Measurements from ENCODE around the gene GALC. TPM values are rescaled to one million over a fixed set of nuclear protein-coding genes. Genes with fewer than 3 reads are reported as not detected.

The GALC gene
- total and polyA plus RNA-seq, 5 experiments from 2014 or later: 8.1 to 24.4 (median 18.7) TPM

- peak; percentile 92 for ATAC-seq
- Mint-ChIP-seq H3K36me3 (peaks cover 0 to 18% (median 11%) of the 10 kb centered on the region in 3 donors), H3K27me3 (no peaks in the 10 kb centered on the region), H3K27ac (peak overlapping the region; percentile 80 to 99 (median 96)), H3K9me3 (no peaks in the 10 kb centered on the region), H3K4me1 (peaks cover 43 to 83% (median 69%) of the 10 kb centered on the region in 4 donors), H3K4me3 (peak overlapping the region; percentile 85 to 98 (median 94))
- POLR2A ChIA-PET: interaction anchor here (0.7 to 6.8 kb wide), 9 partner anchors 9 to 54 kb away, joined by 3 to 125 read pairs (median 5); partner anchors contain the start of gene GALC
- DNase-seq: peak; percentile 11 to 89 (median 73)
Observed at GRCh38 chr14:88005978-88006851, 13.2 kb upstream of the GALC start.

- POLR2A ChIA-PET: interaction anchor here (0.9 to 6.8 kb wide), 4 partner anchors 10 to 25 kb away, joined by 3 to 125 read pairs (median 8); partner anchors contain the start of gene GALC
- no peaks in the 10 kb centered on the region for H3K9me3 Mint-ChIP-seq
- H3K36me3 Mint-ChIP-seq: peaks cover 0 to 7% (median 1%) of the 10 kb centered on the region in 3 donors
- DNase-seq (peak in 8 of 10 donors; percentile 25 to 77 (median 66)), ATAC-seq (peak; percentile 57 to 64)
- H3K27ac Mint-ChIP-seq: peak within 1 kb of the TSS; percentile 80 to 99 (median 96)
- H3K4me1 Mint-ChIP-seq: peaks cover 37 to 76% (median 63%) of the 10 kb centered on the region in 4 donors
- no peaks in the 10 kb centered on the region for H3K27me3 Mint-ChIP-seq
- H3K4me3 Mint-ChIP-seq: peak within 1 kb of the TSS; percentile 85 to 98 (median 94)
Observed at GRCh38 chr14:88005050-88005481, 12.1 kb upstream of the GALC start, which contains the start of gene GPR65. Gene GPR65 (plus strand): TSS chr14:88005135. CDS start chr14:88010848, 5,713 bp downstream.

GRCh38 chr14:88004506-88005036 lies 11.6 kb upstream of the GALC start:
- Mint-ChIP-seq H3K4me1 (peaks cover 36 to 75% (median 62%) of the 10 kb centered on the region in 4 donors), H3K9me3 (no peaks in the 10 kb centered on the region), H3K27ac (peak overlapping the region; percentile 69 to 99 (median 95)), H3K36me3 (peaks cover 0 to 6% (median 0%) of the 10 kb centered on the region in 3 donors), H3K27me3 (no peaks in the 10 kb centered on the region), H3K4me3 (peak overlapping the region; percentile 85 to 98 (median 94))
- DNase-seq (no peak), ATAC-seq (no peak)
- POLR2A ChIA-PET: interaction anchor here (0.6 to 6.8 kb wide), 4 partner anchors 12 to 252 kb away, joined by 3 to 125 read pairs (median 6); partner anchors contain the start of gene GALC

GRCh38 chr14:88003425-88003824 lies 10.4 kb upstream of the GALC start:
- no peaks in the 10 kb centered on the region for H3K36me3 Mint-ChIP-seq
- peaks cover 33 to 70% (median 57%) of the 10 kb centered on the region in 4 donors for H3K4me1 Mint-ChIP-seq
- H3K27ac Mint-ChIP-seq: peak overlapping the region in 7 of 10 donors; percentile 23 to 96 (median 80)
- ATAC-seq (no peak), DNase-seq (no peak)
- no peaks in the 10 kb centered on the region for H3K27me3 Mint-ChIP-seq
- no peaks in the 10 kb centered on the region for H3K9me3 Mint-ChIP-seq
- peak overlapping the region in 5 of 10 donors; percentile 47 to 71 (median 58) for H3K4me3 Mint-ChIP-seq
- POLR2A ChIA-PET: interaction anchor here (2.0 to 6.8 kb wide), 2 partner anchors 11 to 51 kb away, joined by 6 to 125 read pairs; partner anchors contain the start of gene GALC

GRCh38 chr14:88002421-88003075 lies 9.6 kb upstream of the GALC start:
- peak overlapping the region; percentile 33 to 96 (median 86) for H3K27ac Mint-ChIP-seq
- peak overlapping the region; percentile 12 to 71 (median 57) for H3K4me3 Mint-ChIP-seq
- DNase-seq: peak in 4 of 10 donors; percentile 12 to 67 (median 52)
- POLR2A ChIA-PET: interaction anchor here (2.0 to 6.8 kb wide), 2 partner anchors 10 to 50 kb away, joined by 6 to 125 read pairs; partner anchors contain the start of gene GALC
- H3K4me1 Mint-ChIP-seq: peaks cover 26 to 62% (median 49%) of the 10 kb centered on the region in 4 donors
- no peaks in the 10 kb centered on the region for H3K36me3 Mint-ChIP-seq
- ATAC-seq: peak; percentile 19 to 26
- no peaks in the 10 kb centered on the region for H3K9me3 Mint-ChIP-seq
- no peaks in the 10 kb centered on the region for H3K27me3 Mint-ChIP-seq

- POLR2A ChIA-PET: no interaction called here
- H3K4me3 Mint-ChIP-seq: no peak overlapping the region
- no peaks in the 10 kb centered on the region for H3K9me3 Mint-ChIP-seq
- no peak for DNase-seq
- no peaks in the 10 kb centered on the region for H3K36me3 Mint-ChIP-seq
- H3K4me1 Mint-ChIP-seq: peaks cover 27 to 67% (median 55%) of the 10 kb centered on the region in 4 donors
- no peak for ATAC-seq
- no peak overlapping the region for H3K27ac Mint-ChIP-seq
- H3K27me3 Mint-ChIP-seq: no peaks in the 10 kb centered on the region
Observed at GRCh38 chr14:87999277-87999676, 6.3 kb upstream of the GALC start.

GRCh38 chr14:87998482-87998881 lies 5.5 kb upstream of the GALC start:
- Mint-ChIP-seq H3K4me1 (peaks cover 27 to 70% (median 60%) of the 10 kb centered on the region in 4 donors), H3K27me3 (no peaks in the 10 kb centered on the region), H3K27ac (peak overlapping the region in 1 of 10 donors; percentile 23), H3K9me3 (no peaks in the 10 kb centered on the region), H3K4me3 (no peak overlapping the region), H3K36me3 (no peaks in the 10 kb centered on the region)
- DNase-seq (no peak), ATAC-seq (no peak)
- POLR2A ChIA-PET: no interaction called here

- DNase-seq (no peak), ATAC-seq (no peak)
- H3K4me1 Mint-ChIP-seq: peaks cover 32 to 66% (median 61%) of the 10 kb centered on the region in 4 donors
- POLR2A ChIA-PET: interaction anchor here (7.2 kb wide), 1 partner anchor 8 kb away, joined by 125 read pairs; the partner anchor contains the start of gene GPR65
- no peaks in the 10 kb centered on the region for H3K36me3 Mint-ChIP-seq
- peak overlapping the region in 9 of 10 donors; percentile 5 to 99 (median 44) for H3K27ac Mint-ChIP-seq
- no peaks in the 10 kb centered on the region for H3K9me3 Mint-ChIP-seq
- H3K4me3 Mint-ChIP-seq: no peak overlapping the region
- no peaks in the 10 kb centered on the region for H3K27me3 Mint-ChIP-seq
Observed at GRCh38 chr14:87996291-87996592, 3.3 kb upstream of the GALC start.

- peak overlapping the region in 7 of 10 donors; percentile 2 to 99 (median 30) for H3K4me3 Mint-ChIP-seq
- ATAC-seq: no peak
- POLR2A ChIA-PET: interaction anchor here (0.6 to 7.2 kb wide), 7 partner anchors 9 to 131 kb away, joined by 3 to 125 read pairs (median 4); partner anchors contain the start of gene GPR65
- peaks cover 31 to 67% (median 61%) of the 10 kb centered on the region in 4 donors for H3K4me1 Mint-ChIP-seq
- DNase-seq: no peak
- H3K36me3 Mint-ChIP-seq: no peaks in the 10 kb centered on the region
- peak overlapping the region; percentile 41 to 100 (median 99) for H3K27ac Mint-ChIP-seq
- H3K9me3 Mint-ChIP-seq: no peaks in the 10 kb centered on the region
- no peaks in the 10 kb centered on the region for H3K27me3 Mint-ChIP-seq
Observed at GRCh38 chr14:87995500-87996290, 2.7 kb upstream of the GALC start.

- H3K9me3 Mint-ChIP-seq: no peaks in the 10 kb centered on the region
- H3K4me1 Mint-ChIP-seq: peaks cover 34 to 74% (median 65%) of the 10 kb centered on the region in 4 donors
- H3K27me3 Mint-ChIP-seq: no peaks in the 10 kb centered on the region
- H3K4me3 Mint-ChIP-seq: peak overlapping the region in 8 of 10 donors; percentile 14 to 99 (median 90)
- peak in 1 of 10 donors; percentile 26 for DNase-seq
- POLR2A ChIA-PET: interaction anchor here (0.6 to 7.2 kb wide), 7 partner anchors 9 to 132 kb away, joined by 3 to 125 read pairs (median 4); partner anchors contain the start of gene GPR65
- no peak for ATAC-seq
- H3K36me3 Mint-ChIP-seq: no peaks in the 10 kb centered on the region
- H3K27ac Mint-ChIP-seq: peak overlapping the region; percentile 99 to 100 (median 99)
Observed at GRCh38 chr14:87994974-87995373, 2.0 kb upstream of the GALC start.

GRCh38 chr14:87992346-87992717 lies 650 bp downstream of the GALC start:
- peak in 1 of 10 donors; percentile 2 for DNase-seq
- Mint-ChIP-seq H3K4me3 (peak overlapping the region; percentile 83 to 99 (median 97)), H3K36me3 (peaks cover 0 to 2% (median 0%) of the 10 kb centered on the region in 3 donors), H3K27me3 (no peaks in the 10 kb centered on the region), H3K9me3 (no peaks in the 10 kb centered on the region), H3K27ac (peak overlapping the region; percentile 95 to 100 (median 99)), H3K4me1 (peaks cover 43 to 81% (median 69%) of the 10 kb centered on the region in 4 donors)
- POLR2A ChIA-PET: interaction anchor here (0.7 to 7.2 kb wide), 13 partner anchors 9 to 176 kb away, joined by 3 to 125 read pairs (median 8); partner anchors contain the start of gene GPR65
- no peak for ATAC-seq
